Endothelial cell of umbilical vein (primary cell): Measurements from ENCODE around the gene CARNS1. TPM values are rescaled to one million over a fixed set of nuclear protein-coding genes. Genes with fewer than 3 reads are reported as not detected.

ENCODE experiments used
- BruUV-seq: library from RNA; stranded (reverse); fragments of 400-500 nt; replicated peaks from 2 replicates; lab custom pipeline; 2021; lab: Mats Ljungman, UMichigan
- CTCF ChIA-PET: fragments of 300-600, 350-600 bp; sonication (Branson Sonifier 250); formaldehyde crosslinking; loops from one replicate; lab custom pipeline; 2021; ENCODE audit warnings: antibody characterized with exemption, inconsistent platforms; lab: Charles Lee
- POLR2A ChIA-PET: fragments of 300-600, 350-600 bp; sonication (Branson Sonifier 250); formaldehyde crosslinking; loops from one replicate; lab custom pipeline; 2021; ENCODE audit warnings: antibody characterized with exemption, inconsistent platforms; lab: Charles Lee
- DNase-seq: peaks from one replicate; pipeline ENCODE4 v3.0.0-alpha.2; 2011; ENCODE audit warnings: low read depth, low spot score
- FAIRE-seq: peaks from 2 replicates; lab custom pipeline; 2011; peaks lifted over from hg19 to GRCh38; lab: Jason Lieb, UNC
- H2AFZ ChIP-seq: 2 replicates; pipeline ENCODE4 v1.6.0; 2012; ENCODE audit warnings: low read depth, low read length, control low read depth, inconsistent platforms
- H3K27ac ChIP-seq: 2 replicates; pipeline ENCODE4 v1.5.1; 2011; ENCODE audit warnings: low read depth, mild to moderate bottlenecking, control low read depth, low read length, moderate library complexity; ENCODE audit not compliant: insufficient read depth
- H3K27me3 ChIP-seq, 2 experiments: 2 replicates each; pipeline versions ENCODE4 v1.6.0 to v1.6.1; 2011; ENCODE audit warnings: low read length in 2 of 2, mixed read lengths in 1 of 2; ENCODE audit not compliant: control insufficient read depth in 2 of 2, insufficient read depth in 2 of 2
- H3K36me3 ChIP-seq, 2 experiments: 2 replicates in 1 of 2; 3 replicates in 1 of 2; pipeline ENCODE4 v1.5.1; 2011; ENCODE audit warnings: low read length in 2 of 2, mild to moderate bottlenecking in 1 of 2, moderate library complexity in 1 of 2; ENCODE audit not compliant: control insufficient read depth in 2 of 2, insufficient read depth in 2 of 2; ENCODE audit errors: extremely low read depth in 1 of 2
- H3K4me1 ChIP-seq: 3 replicates; pipeline ENCODE4 v1.5.1; 2011; ENCODE audit warnings: mild to moderate bottlenecking, low read length; ENCODE audit not compliant: control insufficient read depth, insufficient read depth; ENCODE audit errors: extremely low read depth
- H3K4me2 ChIP-seq: 2 replicates; pipeline ENCODE4 v1.6.1; 2011; ENCODE audit warnings: low read length, control low read depth, mixed read lengths; ENCODE audit not compliant: insufficient read depth
- H3K4me3 ChIP-seq, 3 experiments: fragments of 200-600 bp in 1 of 3; sonication (generic), shearing (Covaris generic) in 1 of 3; replicated peaks in 1 of 3; 2 replicates each; pipeline ENCODE4 v1.5.1; 2011 to 2016; ENCODE audit warnings: control low read depth in 3 of 3, low read length in 3 of 3, mild to moderate bottlenecking in 2 of 3, inconsistent platforms in 1 of 3, low read depth in 1 of 3, moderate library complexity in 1 of 3; ENCODE audit not compliant: insufficient read depth in 1 of 3
- H3K79me2 ChIP-seq: 2 replicates; pipeline ENCODE4 v1.6.0; 2012; ENCODE audit warnings: low read length, inconsistent platforms; ENCODE audit not compliant: control insufficient read depth, insufficient read depth
- H3K9ac ChIP-seq: replicated peaks from 2 replicates; pipeline ENCODE3; 2011; ENCODE audit warnings: low read length, control low read depth; ENCODE audit not compliant: insufficient read depth; ENCODE audit errors: extremely low read depth
- H3K9me1 ChIP-seq: replicated peaks from 3 replicates; pipeline ENCODE4 v1.6.0; 2011; ENCODE audit warnings: mild to moderate bottlenecking, low read length; ENCODE audit not compliant: control insufficient read depth, insufficient read depth; ENCODE audit errors: extremely low read depth
- H3K9me3 ChIP-seq: replicated peaks from 2 replicates; pipeline ENCODE4 v1.5.1; 2012; ENCODE audit warnings: low read length, inconsistent platforms; ENCODE audit not compliant: control insufficient read depth, insufficient read depth
- H4K20me1 ChIP-seq: replicated peaks from 2 replicates; pipeline ENCODE3; 2011; ENCODE audit warnings: mild to moderate bottlenecking, low read length; ENCODE audit not compliant: control insufficient read depth, insufficient read depth; ENCODE audit errors: extremely low read depth
- EZH2 ChIP-seq: IDR thresholded peaks from 2 replicates; pipeline ENCODE4 v1.6.1; 2012; ENCODE audit warnings: borderline replicate concordance, low read depth, mild to moderate bottlenecking, moderate library complexity, low read length, inconsistent platforms; ENCODE audit not compliant: severe bottlenecking
- FOS ChIP-seq: IDR thresholded peaks from 2 replicates; pipeline ENCODE4 v1.6.1; 2011; ENCODE audit warnings: mild to moderate bottlenecking, low read length, moderate library complexity, borderline replicate concordance; ENCODE audit not compliant: insufficient read depth
- GATA2 ChIP-seq: IDR thresholded peaks from 2 replicates; pipeline ENCODE4 v1.7.0; 2011; ENCODE audit warnings: low read depth, mild to moderate bottlenecking, moderate library complexity, mixed read lengths, low read length; ENCODE audit not compliant: insufficient read length, insufficient read depth
- JUN ChIP-seq: IDR thresholded peaks from 2 replicates; pipeline ENCODE4 v1.6.1; 2011; ENCODE audit warnings: borderline replicate concordance, low read depth; ENCODE audit not compliant: insufficient read length, insufficient read depth
- MYC ChIP-seq: IDR thresholded peaks from one replicate; pipeline ENCODE4 v1.6.1; 2011; ENCODE audit warnings: mild to moderate bottlenecking, low read depth, low read length
- POLR2A ChIP-seq: IDR thresholded peaks from 2 replicates; pipeline ENCODE4 v1.6.1; 2012; ENCODE audit warnings: low read depth, mild to moderate bottlenecking, control low read depth, low read length
- POLR2AphosphoS5 ChIP-seq: IDR thresholded peaks from 2 replicates; pipeline ENCODE4 v1.6.1; 2012; ENCODE audit warnings: low read depth, mild to moderate bottlenecking, control low read depth, low read length, moderate library complexity; ENCODE audit not compliant: insufficient read depth
- dilution Hi-C: fragments of 300-500 bp; cut with MboI; formaldehyde crosslinking; loops from one replicate; pipeline ENCODE4 v1.15.0; 2019; ENCODE audit warnings: low sequenced_read_pairs; ENCODE audit not compliant: extremely low pct_ligation_motif_present
- intact Hi-C: fragments of 100-400 bp; cut with micrococcal nuclease; formaldehyde crosslinking; loops from one replicate; pipeline ENCODE4 v1.10.0; 2022
- polyA plus RNA-seq, 4 experiments: library from polyadenylated mRNA; depleted of rRNA in 3 of 4; stranded (reverse) in 3 of 4; unstranded in 1 of 4; fragments of >200 nt; gene quantifications; 2 replicates each; pipeline versions ENCODE4 v1.2.1 to v1.2.3, GENCODE V29; 2011 to 2012; ENCODE audit warnings: missing spikeins in 1 of 4
- total RNA-seq: library from RNA; stranded (reverse); gene quantifications from 2 replicates; pipeline ENCODE4 v1.2.3, GENCODE V29; 2021
- TF ChIP-seq, protein P1 (sequence below): IDR thresholded peaks from 2 replicates; pipeline ENCODE4 v1.6.1; 2011; ENCODE audit not compliant: insufficient read depth, insufficient read length
- TF ChIP-seq, protein P2 (sequence below), 2 donors: IDR thresholded peaks; 1 replicate in 1 of 2; 2 replicates in 1 of 2; pipeline ENCODE4 v1.5.1; 2011; ENCODE audit warnings: low read length in 2 of 2, mild to moderate bottlenecking in 2 of 2, moderate library complexity in 2 of 2, control low read depth in 1 of 2, inconsistent platforms in 1 of 2, low read depth in 1 of 2; ENCODE audit not compliant: insufficient read depth in 1 of 2; ENCODE audit errors: extremely low read depth in 1 of 2

Gene CARNS1
- total and polyA plus RNA-seq, 2 donors (not counting 3 experiments of a cell fraction or from before 2014, with no cell fraction given) = 0.14 to 0.35 TPM

DNA sequence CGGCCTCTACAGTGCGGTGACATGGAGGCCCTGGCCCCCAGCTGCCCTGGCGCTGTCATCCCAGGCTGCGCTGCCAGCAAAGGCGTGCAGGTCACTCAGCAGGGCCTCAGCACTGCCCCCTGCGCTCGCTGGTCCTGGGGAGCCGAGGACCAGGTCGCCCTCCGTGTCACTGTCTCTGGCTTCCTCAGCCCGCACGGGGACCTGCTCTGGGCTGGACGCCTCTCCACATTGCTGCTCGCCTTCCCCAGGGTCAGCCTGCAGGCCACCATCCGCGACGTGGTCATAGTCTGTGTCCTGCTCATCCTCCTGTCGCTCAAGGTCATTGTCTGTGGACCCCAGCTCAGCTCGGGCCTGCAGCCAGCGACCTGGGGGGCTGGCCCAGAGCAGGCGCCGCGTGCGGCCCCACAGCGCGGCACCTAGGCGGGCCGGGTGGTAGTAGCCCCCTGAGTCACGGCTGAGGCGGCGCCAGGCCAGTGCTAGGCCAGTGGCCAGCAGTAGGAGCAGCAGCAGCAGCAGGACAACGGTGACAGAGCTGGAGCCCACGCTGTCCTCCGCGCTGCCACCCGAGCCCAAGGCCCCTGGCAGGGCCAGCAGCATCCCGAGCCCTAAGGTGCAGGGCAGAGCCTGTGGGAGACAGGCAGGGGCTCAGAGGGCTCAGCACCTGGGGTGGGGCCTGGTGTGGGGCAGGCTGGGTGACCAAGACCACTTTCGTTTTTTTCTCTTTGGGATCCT, 20.4 kb downstream of the CARNS1 start:
- Histone ChIP-seq H3K4me1 (no peaks in the 10 kb centered on the region), H3K4me2 (no peak overlapping the region), H4K20me1 (no peaks in the 10 kb centered on the region), H3K27me3 (no peaks in the 10 kb centered on the region), H3K9me3 (no peaks in the 10 kb centered on the region), H3K27ac (no peak overlapping the region), H2AFZ (no peak overlapping the region), H3K36me3 (peaks cover 0 to 43% of the 10 kb centered on the region in 2 experiments), H3K9me1 (no peaks in the 10 kb centered on the region), H3K9ac (no peak overlapping the region), H3K4me3 (no peak overlapping the region), H3K79me2 (no peaks in the 10 kb centered on the region)
- dilution Hi-C loops (no loop called here), intact Hi-C loops (loop anchor here (1.0 kb wide), 1 partner anchor 34 kb away; no protein-coding TSS in a partner anchor)
- no TSS peak for BruUV-seq
- ChIA-PET POLR2A (interaction anchor here (0.6 kb wide), 1 partner anchor 25 kb away, joined by 6 read pairs; no protein-coding TSS in a partner anchor), CTCF (no interaction called here)
- FAIRE-seq (no peak), DNase-seq (no peak)
- TF ChIP-seq, protein P1, sequence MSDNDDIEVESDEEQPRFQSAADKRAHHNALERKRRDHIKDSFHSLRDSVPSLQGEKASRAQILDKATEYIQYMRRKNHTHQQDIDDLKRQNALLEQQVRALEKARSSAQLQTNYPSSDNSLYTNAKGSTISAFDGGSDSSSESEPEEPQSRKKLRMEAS = no peak
- TF ChIP-seq POLR2A (no peak), MYC (no peak), FOS (no peak), JUN (no peak), GATA2 (no peak), EZH2 (no peak), POLR2AphosphoS5 (no peak)
- TF ChIP-seq, protein P2, sequence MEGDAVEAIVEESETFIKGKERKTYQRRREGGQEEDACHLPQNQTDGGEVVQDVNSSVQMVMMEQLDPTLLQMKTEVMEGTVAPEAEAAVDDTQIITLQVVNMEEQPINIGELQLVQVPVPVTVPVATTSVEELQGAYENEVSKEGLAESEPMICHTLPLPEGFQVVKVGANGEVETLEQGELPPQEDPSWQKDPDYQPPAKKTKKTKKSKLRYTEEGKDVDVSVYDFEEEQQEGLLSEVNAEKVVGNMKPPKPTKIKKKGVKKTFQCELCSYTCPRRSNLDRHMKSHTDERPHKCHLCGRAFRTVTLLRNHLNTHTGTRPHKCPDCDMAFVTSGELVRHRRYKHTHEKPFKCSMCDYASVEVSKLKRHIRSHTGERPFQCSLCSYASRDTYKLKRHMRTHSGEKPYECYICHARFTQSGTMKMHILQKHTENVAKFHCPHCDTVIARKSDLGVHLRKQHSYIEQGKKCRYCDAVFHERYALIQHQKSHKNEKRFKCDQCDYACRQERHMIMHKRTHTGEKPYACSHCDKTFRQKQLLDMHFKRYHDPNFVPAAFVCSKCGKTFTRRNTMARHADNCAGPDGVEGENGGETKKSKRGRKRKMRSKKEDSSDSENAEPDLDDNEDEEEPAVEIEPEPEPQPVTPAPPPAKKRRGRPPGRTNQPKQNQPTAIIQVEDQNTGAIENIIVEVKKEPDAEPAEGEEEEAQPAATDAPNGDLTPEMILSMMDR (IDR thresholded peaks at IDR 0.05; ENCODE audit: extremely low read depth in 1 of 2, insufficient read depth in 1 of 2, low read depth in 1 of 2, low read length in 2 of 2) = no peak
